NCI-H524 (cell line): Measurements from ENCODE around the gene LRRC8D.

Source experiments
- DNase-seq, 2 experiments: peaks; one replicate each; lab custom pipeline; 2025; lab: John Stamatoyannopoulos, UW

The LRRC8D gene

GRCh38 chr1:89807503-89807902 is 13.3 kb upstream of the LRRC8D start:
- no peak for DNase-seq

- DNase-seq: peak in 1 of 2 experiments; percentile 31
Observed at GRCh38 chr1:89807983-89808382, 12.8 kb upstream of the LRRC8D start.

- DNase-seq: peak; percentile 55 to 64
Observed at GRCh38 chr1:89808441-89809117, 12.3 kb upstream of the LRRC8D start.

GRCh38 chr1:89809556-89809955 is 11.3 kb upstream of the LRRC8D start:
- no peak for DNase-seq

GRCh38 chr1:89810302-89810701 is 10.5 kb upstream of the LRRC8D start:
- DNase-seq: no peak

GRCh38 chr1:89810880-89811279 is 10.0 kb upstream of the LRRC8D start:
- no peak for DNase-seq

GRCh38 chr1:89812992-89813391 is 7.8 kb upstream of the LRRC8D start:
- DNase-seq: no peak

GRCh38 chr1:89815040-89815439 is 5.8 kb upstream of the LRRC8D start:
- DNase-seq: no peak

- DNase-seq: no peak
Observed at GRCh38 chr1:89815611-89816010, 5.2 kb upstream of the LRRC8D start.

- DNase-seq: no peak
Observed at GRCh38 chr1:89816366-89816765, 4.5 kb upstream of the LRRC8D start.

GRCh38 chr1:89821322-89822108 is 683 bp downstream of the LRRC8D start:
- peak; percentile 36 to 76 for DNase-seq

- peak in 1 of 2 experiments; percentile 47 for DNase-seq
Observed at GRCh38 chr1:89822109-89822962, 1.5 kb downstream of the LRRC8D start.

GRCh38 chr1:89822999-89823628 is 2.3 kb downstream of the LRRC8D start:
- peak in 1 of 2 experiments; percentile 60 for DNase-seq

- peak in 1 of 2 experiments; percentile 20 for DNase-seq
Observed at GRCh38 chr1:89823679-89824292, 3.0 kb downstream of the LRRC8D start.

- DNase-seq: no peak
Observed at GRCh38 chr1:89826594-89826993, 5.8 kb downstream of the LRRC8D start.

- DNase-seq: no peak
Observed at GRCh38 chr1:89827330-89827729, 6.5 kb downstream of the LRRC8D start.

- no peak for DNase-seq
Observed at GRCh38 chr1:89827902-89828301, 7.1 kb downstream of the LRRC8D start.

GRCh38 chr1:89829186-89829585 is 8.4 kb downstream of the LRRC8D start:
- DNase-seq: no peak

- DNase-seq: no peak
Observed at GRCh38 chr1:89831462-89832120, 10.8 kb downstream of the LRRC8D start.

- DNase-seq: no peak
Observed at GRCh38 chr1:89832496-89833127, 11.8 kb downstream of the LRRC8D start.
